K562 (cell line): ENCODE data around the gene MYO1A. TPM values are rescaled to one million over a fixed set of nuclear protein-coding genes. Genes with fewer than 3 reads are reported as not detected.

Experiments
- COPS2 ChIP-seq: fragments of 450-650 bp; conservative IDR thresholded peaks from 2 replicates; pipeline ENCODE4 v1.6.1; 2016; ENCODE audit warnings: mild to moderate bottlenecking, moderate library complexity
- E2F5 ChIP-seq: sonication (generic); formaldehyde crosslinking; IDR thresholded peaks from 2 replicates; pipeline ENCODE4 v1.8.0; 2022; ENCODE audit warnings: mild to moderate bottlenecking, missing genetic modification reagents
- GTF2F1 ChIP-seq: IDR thresholded peaks from 2 replicates; pipeline ENCODE4 v1.6.1; 2011; ENCODE audit warnings: low read depth, low read length, improper control_type of control experiment
- HDAC6 ChIP-seq: IDR thresholded peaks from 2 replicates; pipeline ENCODE4 v1.6.1; 2012; ENCODE audit warnings: low read depth, mild to moderate bottlenecking, control low read depth, inconsistent platforms, low read length, moderate library complexity
- HNRNPK ChIP-seq: fragments of 200-400 bp; formaldehyde crosslinking; IDR thresholded peaks from one replicate; pipeline ENCODE4 v1.6.1; 2018; ENCODE audit warnings: mild to moderate bottlenecking, low read depth, low read length; ENCODE audit not compliant: poor library complexity, severe bottlenecking
- MCM5 ChIP-seq: fragments of 450-650 bp; IDR thresholded peaks from 2 replicates; pipeline ENCODE4 v1.6.1; 2016; ENCODE audit warnings: low read depth
- NFRKB ChIP-seq: fragments of 450-650 bp; IDR thresholded peaks from 2 replicates; pipeline ENCODE4 v1.6.1; 2016; ENCODE audit warnings: low read depth
- NUFIP1 ChIP-seq: fragments of 450-650 bp; IDR thresholded peaks from 2 replicates; pipeline ENCODE4 v1.6.1; 2018; ENCODE audit not compliant: partially characterized antibody
- PHTF2 ChIP-seq: fragments of 250-450 bp; sonication (Bioruptor Pico); IDR thresholded peaks from 2 replicates; pipeline ENCODE4 v1.5.0; 2021; ENCODE audit warnings: mild to moderate bottlenecking
- PPARD ChIP-seq: fragments of 250-450 bp; sonication (Bioruptor Pico); IDR thresholded peaks from 2 replicates; pipeline ENCODE4 v1.8.0; 2022; ENCODE audit warnings: inconsistent platforms, mild to moderate bottlenecking, moderate library complexity
- RBM25 ChIP-seq: fragments of 200-400 bp; formaldehyde crosslinking; IDR thresholded peaks from 2 replicates; pipeline ENCODE4 v1.6.1; 2018; ENCODE audit warnings: low read length, low read depth, moderate library complexity; ENCODE audit not compliant: severe bottlenecking
- RERE ChIP-seq: sonication (generic); formaldehyde crosslinking; IDR thresholded peaks from 2 replicates; pipeline ENCODE4 v1.8.0; 2023; ENCODE audit warnings: missing genetic modification reagents, mild to moderate bottlenecking, borderline replicate concordance
- XRCC5 ChIP-seq: fragments of 200-400 bp; formaldehyde crosslinking; IDR thresholded peaks from 2 replicates; pipeline ENCODE4 v1.6.1; 2017; ENCODE audit warnings: low read depth, mild to moderate bottlenecking, low read length
- ZBTB7A ChIP-seq: IDR thresholded peaks from 2 replicates; pipeline ENCODE4 v1.6.1; 2011; ENCODE audit warnings: low read depth, mild to moderate bottlenecking, low read length, moderate library complexity, borderline replicate concordance; ENCODE audit not compliant: control insufficient read depth
- ZBTB8A ChIP-seq: fragments of 450-650 bp; IDR thresholded peaks from 2 replicates; pipeline ENCODE4 v1.6.1; 2018; ENCODE audit warnings: mild to moderate bottlenecking, moderate library complexity; ENCODE audit not compliant: partially characterized antibody
- ZFP36 ChIP-seq: fragments of 150-350 bp; IDR thresholded peaks from 2 replicates; pipeline ENCODE4 v1.6.1; 2018; ENCODE audit warnings: low read length, low read depth; ENCODE audit not compliant: partially characterized antibody
- ZNF146 ChIP-seq: IDR thresholded peaks from one replicate; pipeline ENCODE4 v1.6.1; 2018; ENCODE audit warnings: missing compliant biosample characterization; ENCODE audit not compliant: unreplicated experiment
- ZNF197 ChIP-seq: fragments of 200-800 bp; sonication (Bioruptor generic); IDR thresholded peaks from 2 replicates; pipeline ENCODE4 v1.6.1; 2016; ENCODE audit warnings: low read depth, missing genetic modification characterization, missing compliant biosample characterization
- ZNF239 ChIP-seq: fragments of 250-450 bp; sonication (Bioruptor Pico); IDR thresholded peaks from 2 replicates; pipeline ENCODE4 v1.4.0; 2020; ENCODE audit warnings: mild to moderate bottlenecking
- polyA plus RNA-seq, 8 experiments: library from polyadenylated mRNA; depleted of rRNA in 4 of 8; stranded (reverse) in 5 of 8; unstranded in 3 of 8; fragments of >200 nt; fragmentation: Nextera tagmentation in 2 of 8; fragmentation: Illumina TruSeq in 1 of 8; extraction: Ambion mirVana in 2 of 8; extraction: Trizol in 1 of 8; gene quantifications; 2 replicates each; pipeline versions ENCODE4 v1.2.1 to v1.2.3, GENCODE V29; 2011 to 2014; ENCODE audit warnings: inconsistent platforms in 1 of 8, missing spikeins in 1 of 8
- total RNA-seq, 7 experiments: library from RNA; depleted of rRNA in 6 of 7; stranded (reverse); fragments of >200 nt in 6 of 7; fragmentation: Illumina TruSeq in 2 of 7; extraction: Trizol in 2 of 7; gene quantifications; 2 replicates each; pipeline versions ENCODE4 v1.2.1 to v1.2.3, GENCODE V29; 2011 to 2021; ENCODE audit warnings: low replicate concordance in 1 of 7
- TF ChIP-seq, protein P1 (sequence below): sonication (generic); formaldehyde crosslinking; IDR thresholded peaks from 2 replicates; pipeline ENCODE4 v1.8.0; 2022; ENCODE audit warnings: mild to moderate bottlenecking, missing genetic modification reagents, borderline replicate concordance

The MYO1A gene
- total and polyA plus RNA-seq, 9 of the 15 experiments (the other 6 are each of a cell fraction or from before 2014, with no cell fraction given), result 0.03 to 0.29 (median 0.14) TPM; not detected in 2

GRCh38 chr12:56991319-56992246, 58.3 kb downstream of the MYO1A start (continued):
- no peak for TF ChIP-seq RERE (CRISPR knock-in tag)
- TF ChIP-seq PHTF2, result no peak
- TF ChIP-seq HNRNPK, result no peak
- TF ChIP-seq RBM25, result no peak
- no peak; the same call in 1 of the 2 replicates for TF ChIP-seq NFRKB
- TF ChIP-seq ZNF239 (CRISPR knock-in tag), result no peak
- 0 out of 2 replicates have a peak, but pooled peaks have one; percentile 38 for TF ChIP-seq XRCC5
- TF ChIP-seq, protein P1, sequence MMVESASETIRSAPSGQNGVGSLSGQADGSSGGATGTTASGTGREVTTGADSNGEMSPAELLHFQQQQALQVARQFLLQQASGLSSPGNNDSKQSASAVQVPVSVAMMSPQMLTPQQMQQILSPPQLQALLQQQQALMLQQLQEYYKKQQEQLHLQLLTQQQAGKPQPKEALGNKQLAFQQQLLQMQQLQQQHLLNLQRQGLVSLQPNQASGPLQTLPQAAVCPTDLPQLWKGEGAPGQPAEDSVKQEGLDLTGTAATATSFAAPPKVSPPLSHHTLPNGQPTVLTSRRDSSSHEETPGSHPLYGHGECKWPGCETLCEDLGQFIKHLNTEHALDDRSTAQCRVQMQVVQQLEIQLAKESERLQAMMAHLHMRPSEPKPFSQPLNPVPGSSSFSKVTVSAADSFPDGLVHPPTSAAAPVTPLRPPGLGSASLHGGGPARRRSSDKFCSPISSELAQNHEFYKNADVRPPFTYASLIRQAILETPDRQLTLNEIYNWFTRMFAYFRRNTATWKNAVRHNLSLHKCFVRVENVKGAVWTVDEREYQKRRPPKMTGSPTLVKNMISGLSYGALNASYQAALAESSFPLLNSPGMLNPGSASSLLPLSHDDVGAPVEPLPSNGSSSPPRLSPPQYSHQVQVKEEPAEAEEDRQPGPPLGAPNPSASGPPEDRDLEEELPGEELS (CRISPR knock-in tag), result no peak
- no peak for TF ChIP-seq GTF2F1
- TF ChIP-seq ZBTB8A, result no peak
- no peak for TF ChIP-seq HDAC6
- TF ChIP-seq ZNF197, result no peak
- TF ChIP-seq NUFIP1, result no peak
- no peak for TF ChIP-seq ZBTB7A
- no peak for TF ChIP-seq ZNF146 (CRISPR knock-in tag)
- no peak for TF ChIP-seq E2F5 (CRISPR knock-in tag)
- no peak for TF ChIP-seq COPS2
- no peak for TF ChIP-seq PPARD (CRISPR knock-in tag)
- no peak for TF ChIP-seq MCM5
- TF ChIP-seq ZFP36, result no peak
